GM23248 (cell line): ENCODE measurements around the gene CLNS1A. TPM values are rescaled to one million over a fixed set of nuclear protein-coding genes. Genes with fewer than 3 reads are reported as not detected.

Experiments used
- DNase-seq: peaks from one replicate; pipeline ENCODE4 v3.0.0-alpha.2; 2015
- H2AFZ ChIP-seq: fragments of 200-600 bp; sonication (generic); 2 replicates; pipeline ENCODE4 v1.6.1; 2016; ENCODE audit warnings: antibody characterized with exemption
- H3F3A ChIP-seq: fragments of 200-600 bp; sonication (generic); 2 replicates; pipeline ENCODE4 v1.6.1; 2016; ENCODE audit warnings: mild to moderate bottlenecking, antibody characterized with exemption, mixed run types; ENCODE audit not compliant: insufficient read depth
- H3K27ac ChIP-seq: fragments of 200-600 bp; sonication (generic); 2 replicates; pipeline ENCODE4 v1.5.1; 2016; ENCODE audit warnings: mild to moderate bottlenecking
- H3K27me3 ChIP-seq: fragments of 200-600 bp; sonication (generic); replicated peaks from 2 replicates; pipeline ENCODE4 v1.6.1; 2016; ENCODE audit warnings: mild to moderate bottlenecking; ENCODE audit not compliant: insufficient read depth
- H3K36me3 ChIP-seq: fragments of 200-600 bp; sonication (generic); 2 replicates; pipeline ENCODE4 v1.6.1; 2016; ENCODE audit warnings: low read depth, mild to moderate bottlenecking
- H3K4me1 ChIP-seq: fragments of 200-600 bp; sonication (generic); 2 replicates; pipeline ENCODE4 v1.6.1; 2016; ENCODE audit warnings: mild to moderate bottlenecking; ENCODE audit not compliant: insufficient read depth
- H3K4me2 ChIP-seq: fragments of 200-600 bp; sonication (generic); one replicate; pipeline ENCODE4 v1.6.1; 2016; ENCODE audit warnings: mild to moderate bottlenecking; ENCODE audit not compliant: unreplicated experiment
- H3K4me3 ChIP-seq: fragments of 200-600 bp; sonication (generic); 2 replicates; pipeline ENCODE4 v1.5.1; 2016; ENCODE audit warnings: mild to moderate bottlenecking
- H3K79me2 ChIP-seq: fragments of 200-600 bp; sonication (generic); 2 replicates; pipeline ENCODE4 v1.6.1; 2016; ENCODE audit warnings: mild to moderate bottlenecking; ENCODE audit not compliant: insufficient read depth
- H3K9ac ChIP-seq: fragments of 200-600 bp; sonication (generic); 2 replicates; pipeline ENCODE4 v1.6.1; 2016; ENCODE audit warnings: mild to moderate bottlenecking
- H3K9me2 ChIP-seq: fragments of 200-600 bp; sonication (generic); 2 replicates; pipeline ENCODE4 v1.6.1; 2016; ENCODE audit warnings: mixed run types, mild to moderate bottlenecking, moderate library complexity; ENCODE audit not compliant: insufficient read depth
- H3K9me3 ChIP-seq: fragments of 200-600 bp; sonication (generic); one replicate; pipeline ENCODE4 v1.6.1; 2017; ENCODE audit warnings: low read depth
- H4K20me1 ChIP-seq: fragments of 200-600 bp; sonication (generic); 2 replicates; pipeline ENCODE4 v1.6.0; 2016; ENCODE audit not compliant: insufficient read depth
- EZH2 ChIP-seq: fragments of 200-600 bp; sonication (generic); IDR thresholded peaks from 2 replicates; pipeline ENCODE4 v1.6.1; 2018; ENCODE audit warnings: antibody characterized with exemption, mild to moderate bottlenecking; ENCODE audit not compliant: insufficient read depth, poor library complexity, severe bottlenecking
- EZH2phosphoT487 ChIP-seq: fragments of 200-600 bp; sonication (generic); IDR thresholded peaks from 2 replicates; pipeline ENCODE4 v1.6.1; 2018; ENCODE audit warnings: antibody characterized with exemption, moderate library complexity, mild to moderate bottlenecking, low read depth; ENCODE audit not compliant: insufficient read depth
- WGBS, 2 experiments: methylation state at CpG; one replicate each; pipeline ENCODE4 v1.1.6; 2015 to 2017; ENCODE audit warnings: low lambda C conversion rate in 2 of 2, low coverage in 1 of 2; ENCODE audit errors: missing lambda C conversion rate in 2 of 2; 5-methylcytosine and 5-hydroxymethylcytosine counted together
- in situ Hi-C: fragments of 300-500 bp; cut with MboI; formaldehyde crosslinking; loops from 2 replicates; pipeline ENCODE4 v1.15.0; 2020
- polyA plus RNA-seq: library from polyadenylated mRNA; unstranded; fragments of >200 nt; fragmentation: Nextera tagmentation; extraction: Ambion mirVana; gene quantifications from 2 replicates; pipeline ENCODE4 v1.2.1, GENCODE V29; 2016
- total RNA-seq: library from RNA; depleted of rRNA; stranded (reverse); fragments of >200 nt; shearing (Covaris generic); gene quantifications from 2 replicates; pipeline ENCODE4 v1.2.3, GENCODE V29; 2014

The CLNS1A gene
- total and polyA plus RNA-seq, 2 experiments from 2014 or later: 97.3 to 123 TPM

- Histone ChIP-seq H3K27me3 (no peaks in the 10 kb centered on the region), H3K36me3 (no peaks in the 10 kb centered on the region), H3K4me2 (no peak overlapping the region), H3K79me2 (no peaks in the 10 kb centered on the region), H2AFZ (no peak overlapping the region), H3K27ac (no peak overlapping the region), H4K20me1 (no peaks in the 10 kb centered on the region), H3K4me1 (no peaks in the 10 kb centered on the region), H3K9ac (no peak overlapping the region), H3K9me3 (no peaks in the 10 kb centered on the region), H3K9me2 (no peaks in the 10 kb centered on the region), H3K4me3 (no peak overlapping the region), H3F3A (no peaks in the 10 kb centered on the region)
- in situ Hi-C loops: no loop called here
- WGBS, 2 experiments: 35 to 48% methylated on average over 3 of the region's 3 CpGs
- no peak for DNase-seq
- TF ChIP-seq EZH2 (no peak), EZH2phosphoT487 (no peak)
These were observed 12.5 kb upstream of the CLNS1A start for GRCh38 chr11:77650123-77650522.

GRCh38 chr11:77647654-77648305, 10.2 kb upstream of the CLNS1A start:
- DNase-seq: peak; percentile 33
- H3K27me3 ChIP-seq: no peaks in the 10 kb centered on the region
- WGBS, 2 experiments: 57 to 58% methylated on average over 3 of the region's 3 CpGs

DNA sequence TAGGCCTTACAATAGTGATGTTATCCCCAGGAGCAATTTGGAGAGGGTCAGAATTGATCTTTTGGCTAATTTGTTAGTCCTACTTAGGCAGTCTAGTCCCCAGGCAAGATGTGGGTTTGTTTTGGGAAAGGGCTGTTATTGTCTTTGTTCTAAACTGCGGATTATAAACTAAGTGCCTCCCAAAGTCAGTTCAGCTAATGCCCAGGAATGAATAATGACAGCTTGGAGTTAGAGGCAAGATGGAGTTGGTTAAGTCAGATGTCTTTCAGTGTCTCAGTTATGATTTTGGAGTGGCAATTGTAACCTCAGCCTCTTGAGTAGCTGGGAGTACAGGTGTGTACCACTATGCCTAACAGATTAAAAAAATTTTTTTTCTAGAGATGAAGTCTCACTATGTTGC, 7.3 kb upstream of the CLNS1A start:
- 100% methylated on average over 1 of the region's 1 CpG for WGBS, 2 experiments
- peak overlapping the region; percentile 83 for H2AFZ ChIP-seq
- H3K4me1 ChIP-seq: 0 out of 2 replicates have a peak, but pooled peaks cover 7% of the 10 kb centered on the region
- H4K20me1 ChIP-seq: no peaks in the 10 kb centered on the region
- H3K9me2 ChIP-seq: no peaks in the 10 kb centered on the region
- no peaks in the 10 kb centered on the region for H3K9me3 ChIP-seq
- H3F3A ChIP-seq: no peaks in the 10 kb centered on the region
- in situ Hi-C loops: no loop called here
- H3K27me3 ChIP-seq: no peaks in the 10 kb centered on the region
- H3K36me3 ChIP-seq: no peaks in the 10 kb centered on the region
- peak overlapping the region; percentile 30 for H3K4me2 ChIP-seq
- no peaks in the 10 kb centered on the region for H3K79me2 ChIP-seq
- TF ChIP-seq EZH2: no peak
- no peak for TF ChIP-seq EZH2phosphoT487
- no peak overlapping the region for H3K9ac ChIP-seq
- no peak overlapping the region for H3K4me3 ChIP-seq
- no peak for DNase-seq
- H3K27ac ChIP-seq: no peak overlapping the region

More at GRCh38 chr11:77647654-77648305, 10.2 kb upstream of the CLNS1A start:
- no peak overlapping the region for H3K27ac ChIP-seq
- no peak overlapping the region for H3K9ac ChIP-seq
- H4K20me1 ChIP-seq: no peaks in the 10 kb centered on the region
- no peaks in the 10 kb centered on the region for H3F3A ChIP-seq
- H3K79me2 ChIP-seq: no peaks in the 10 kb centered on the region
- no peak overlapping the region for H2AFZ ChIP-seq
- H3K4me2 ChIP-seq: no peak overlapping the region
- in situ Hi-C loops: no loop called here
- H3K9me2 ChIP-seq: no peaks in the 10 kb centered on the region
- H3K4me3 ChIP-seq: no peak overlapping the region
- no peaks in the 10 kb centered on the region for H3K36me3 ChIP-seq
- TF ChIP-seq EZH2phosphoT487 (no peak), EZH2 (no peak)
- H3K4me1 ChIP-seq: 0 out of 2 replicates have a peak, but pooled peaks cover 7% of the 10 kb centered on the region
- H3K9me3 ChIP-seq: no peaks in the 10 kb centered on the region

DNA sequence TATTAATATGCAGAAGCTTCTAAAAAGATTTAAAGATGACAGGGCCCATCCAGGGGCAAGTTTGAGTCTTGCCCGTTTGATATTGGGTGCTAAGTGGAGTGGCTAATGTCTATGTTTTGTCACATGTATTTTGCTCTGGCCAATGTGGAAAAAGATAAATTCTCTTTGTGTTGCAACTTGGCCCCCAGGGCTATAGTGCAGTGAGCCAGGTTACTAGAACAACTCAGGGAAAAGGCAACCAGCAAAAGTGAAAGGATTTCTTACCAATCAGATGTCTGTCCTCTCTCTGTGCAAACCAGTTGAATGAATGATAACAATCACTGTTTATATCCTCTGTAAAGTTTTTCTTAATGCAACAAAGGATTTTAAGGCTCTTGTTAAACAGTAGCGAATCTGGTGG, 4.6 kb upstream of the CLNS1A start:
- H3K27ac ChIP-seq: no peak overlapping the region
- DNase-seq: no peak
- H2AFZ ChIP-seq: peak overlapping the region; percentile 44; the same call in 1 of the 2 replicates
- H3K9me3 ChIP-seq: no peaks in the 10 kb centered on the region
- no peak overlapping the region for H3K4me3 ChIP-seq
- H3K4me1 ChIP-seq: 0 out of 2 replicates have a peak, but pooled peaks cover 7% of the 10 kb centered on the region
- in situ Hi-C loops: no loop called here
- H3K36me3 ChIP-seq: no peaks in the 10 kb centered on the region
- H3K79me2 ChIP-seq: peaks cover 3% of the 10 kb centered on the region
- no peaks in the 10 kb centered on the region for H3K9me2 ChIP-seq
- no peaks in the 10 kb centered on the region for H4K20me1 ChIP-seq
- 52 to 56% methylated on average over 2 of the region's 2 CpGs for WGBS, 2 experiments
- TF ChIP-seq EZH2phosphoT487 (no peak), EZH2 (no peak)
- no peak overlapping the region for H3K9ac ChIP-seq
- no peaks in the 10 kb centered on the region for H3K27me3 ChIP-seq
- H3K4me2 ChIP-seq: no peak overlapping the region
- no peaks in the 10 kb centered on the region for H3F3A ChIP-seq
